ENCODE measurements around the gene FER1L5. TPM values are rescaled to one million over a fixed set of nuclear protein-coding genes. Genes with fewer than 3 reads are reported as not detected.

FER1L5 gene
- not detected for polyA plus RNA-seq (2012; ENCODE audit: missing spikeins)

GRCh38 chr2:96642564-96643360, at the start of gene FER1L5:
Gene FER1L5 (plus strand): TSS chr2:96642764. CDS start chr2:96642837, 73 bp downstream.
- DNase-seq (ENCODE audit: insufficient read length) = no peak

GRCh38 chr2:96594282-96594681, 48.3 kb upstream of the FER1L5 start:
- DNase-seq (ENCODE audit: insufficient read length) (no peak), FAIRE-seq (no peak)
- TF ChIP-seq TAF1 (IDR thresholded peaks at IDR 0.05; ENCODE audit: borderline replicate concordance, low read depth, low read length) (no peak), POLR2AphosphoS5 (IDR thresholded peaks at IDR 0.05; ENCODE audit: low read depth, low read length) (no peak), POLR2A (IDR thresholded peaks at IDR 0.05; ENCODE audit: low read depth, low read length) (no peak)

More at GRCh38 chr2:96642564-96643360, at the start of gene FER1L5:
- TF ChIP-seq POLR2AphosphoS5 (IDR thresholded peaks at IDR 0.05; ENCODE audit: low read depth, low read length) (no peak), POLR2A (IDR thresholded peaks at IDR 0.05; ENCODE audit: low read depth, low read length) (no peak), TAF1 (IDR thresholded peaks at IDR 0.05; ENCODE audit: borderline replicate concordance, low read depth, low read length) (no peak)
- FAIRE-seq = no peak

GRCh38 chr2:96594691-96595152, 47.8 kb upstream of the FER1L5 start:
- no peak for TF ChIP-seq POLR2A (IDR thresholded peaks at IDR 0.05; ENCODE audit: low read depth, low read length)
- no peak for TF ChIP-seq TAF1 (IDR thresholded peaks at IDR 0.05; ENCODE audit: borderline replicate concordance, low read depth, low read length)
- no peak for TF ChIP-seq POLR2AphosphoS5 (IDR thresholded peaks at IDR 0.05; ENCODE audit: low read depth, low read length)
- no peak for FAIRE-seq
- DNase-seq (ENCODE audit: insufficient read length) = no peak

GRCh38 chr2:96596596-96596995, 46.0 kb upstream of the FER1L5 start:
- no peak for TF ChIP-seq TAF1 (IDR thresholded peaks at IDR 0.05; ENCODE audit: borderline replicate concordance, low read depth, low read length)
- TF ChIP-seq POLR2AphosphoS5 (IDR thresholded peaks at IDR 0.05; ENCODE audit: low read depth, low read length) = no peak
- DNase-seq (ENCODE audit: insufficient read length) (no peak), FAIRE-seq (no peak)

GRCh38 chr2:96599941-96600340, 42.6 kb upstream of the FER1L5 start:
- FAIRE-seq (no peak), DNase-seq (ENCODE audit: insufficient read length) (no peak)
- TF ChIP-seq POLR2AphosphoS5 (IDR thresholded peaks at IDR 0.05; ENCODE audit: low read depth, low read length) (no peak), POLR2A (IDR thresholded peaks at IDR 0.05; ENCODE audit: low read depth, low read length) (no peak), TAF1 (IDR thresholded peaks at IDR 0.05; ENCODE audit: borderline replicate concordance, low read depth, low read length) (no peak)

- no peak for FAIRE-seq
These were observed 40.9 kb upstream of the FER1L5 start for GRCh38 chr2:96601382-96602292.

GRCh38 chr2:96602330-96602823, 40.2 kb upstream of the FER1L5 start:
- no peak for TF ChIP-seq POLR2A (IDR thresholded peaks at IDR 0.05; ENCODE audit: low read depth, low read length)
- no peak for TF ChIP-seq POLR2AphosphoS5 (IDR thresholded peaks at IDR 0.05; ENCODE audit: low read depth, low read length)
- TF ChIP-seq TAF1 (IDR thresholded peaks at IDR 0.05; ENCODE audit: borderline replicate concordance, low read depth, low read length) = no peak
- DNase-seq (ENCODE audit: insufficient read length) (no peak), FAIRE-seq (no peak)

More at GRCh38 chr2:96601382-96602292, 40.9 kb upstream of the FER1L5 start:
- TF ChIP-seq POLR2A (IDR thresholded peaks at IDR 0.05; ENCODE audit: low read depth, low read length) (no peak), TAF1 (IDR thresholded peaks at IDR 0.05; ENCODE audit: borderline replicate concordance, low read depth, low read length) (no peak)
- DNase-seq (ENCODE audit: insufficient read length) = no peak

GRCh38 chr2:96604104-96604503, 38.5 kb upstream of the FER1L5 start:
- DNase-seq (ENCODE audit: insufficient read length) (no peak), FAIRE-seq (no peak)
- TF ChIP-seq POLR2AphosphoS5 (IDR thresholded peaks at IDR 0.05; ENCODE audit: low read depth, low read length) (no peak), TAF1 (IDR thresholded peaks at IDR 0.05; ENCODE audit: borderline replicate concordance, low read depth, low read length) (no peak), POLR2A (IDR thresholded peaks at IDR 0.05; ENCODE audit: low read depth, low read length) (no peak)

- no peak for FAIRE-seq
- DNase-seq (ENCODE audit: insufficient read length) = no peak
- TF ChIP-seq TAF1 (IDR thresholded peaks at IDR 0.05; ENCODE audit: borderline replicate concordance, low read depth, low read length) (no peak), POLR2A (IDR thresholded peaks at IDR 0.05; ENCODE audit: low read depth, low read length) (no peak), POLR2AphosphoS5 (IDR thresholded peaks at IDR 0.05; ENCODE audit: low read depth, low read length) (no peak)
These were observed 33.8 kb upstream of the FER1L5 start for GRCh38 chr2:96608469-96609455.

GRCh38 chr2:96616128-96616527, 26.4 kb upstream of the FER1L5 start:
- TF ChIP-seq POLR2A (IDR thresholded peaks at IDR 0.05; ENCODE audit: low read depth, low read length) = no peak
- TF ChIP-seq TAF1 (IDR thresholded peaks at IDR 0.05; ENCODE audit: borderline replicate concordance, low read depth, low read length) = no peak
- TF ChIP-seq POLR2AphosphoS5 (IDR thresholded peaks at IDR 0.05; ENCODE audit: low read depth, low read length) = no peak

More at GRCh38 chr2:96616128-96616527, 26.4 kb upstream of the FER1L5 start:
- FAIRE-seq (no peak), DNase-seq (ENCODE audit: insufficient read length) (no peak)
